CD4-positive, alpha-beta T cell (primary cell): ENCODE measurements around the gene ATP13A2. TPM values are rescaled to one million over a fixed set of nuclear protein-coding genes. Genes with fewer than 3 reads are reported as not detected.

Source experiments
- ATAC-seq: fragments of 200-7000 bp; cut with Tn5 transposase; one replicate; pipeline ENCODE4 v1.10.0; 2022; ENCODE audit warnings: mild to moderate bottlenecking; ENCODE audit not compliant: poor library complexity
- CTCF ChIA-PET: fragments of 350-600 bp; sonication (Branson Sonifier 250); formaldehyde crosslinking; loops from one replicate; lab custom pipeline; 2021; ENCODE audit warnings: antibody characterized with exemption, inconsistent platforms; lab: Charles Lee
- POLR2A ChIA-PET: fragments of 350-600 bp; sonication (Branson Sonifier 250); formaldehyde crosslinking; loops from one replicate; lab custom pipeline; 2021; ENCODE audit warnings: antibody characterized with exemption, inconsistent platforms; lab: Charles Lee
- DNase-seq, 14 experiments: peaks; one replicate each; pipeline ENCODE4 v3.0.0-alpha.2; 2013 to 2020; ENCODE audit warnings: mixed read lengths in 2 of 14
- H3K27ac ChIP-seq, 2 donors: one replicate each; pipeline versions ENCODE4 v1.5.1 to v1.7.0; 2013; ENCODE audit warnings: low read length in 2 of 2, low read depth in 1 of 2, mild to moderate bottlenecking in 1 of 2
- H3K27me3 ChIP-seq, 2 experiments: 1 replicate in 1 of 2; 2 replicates in 1 of 2; pipeline versions ENCODE4 v1.6.1 to v1.7.0; 2013; ENCODE audit warnings: low read length in 2 of 2, control low read depth in 1 of 2, mild to moderate bottlenecking in 1 of 2, moderate library complexity in 1 of 2; ENCODE audit not compliant: insufficient read depth in 2 of 2, control insufficient read depth in 1 of 2
- H3K36me3 ChIP-seq: one replicate; pipeline ENCODE4 v1.6.1; 2013; ENCODE audit warnings: low read length, control low read depth; ENCODE audit not compliant: insufficient read depth
- H3K4me1 ChIP-seq: one replicate; pipeline ENCODE4 v1.6.1; 2013; ENCODE audit warnings: low read length, control low read depth; ENCODE audit not compliant: insufficient read depth
- H3K4me3 ChIP-seq: one replicate; pipeline ENCODE4 v1.5.1; 2013; ENCODE audit warnings: mild to moderate bottlenecking, low read length, moderate library complexity
- H3K9me3 ChIP-seq, 2 experiments: 1 replicate in 1 of 2; 2 replicates in 1 of 2; pipeline versions ENCODE4 v1.6.1 to v1.7.0; 2013; ENCODE audit warnings: low read length in 2 of 2, mild to moderate bottlenecking in 2 of 2, control low read depth in 1 of 2, moderate library complexity in 1 of 2; ENCODE audit not compliant: control insufficient read depth in 1 of 2, insufficient read depth in 1 of 2
- H3K27ac Mint-ChIP-seq: one replicate; pipeline ENCODE4 v1.8.0; 2020; ENCODE audit warnings: mixed read lengths
- H3K27me3 Mint-ChIP-seq: one replicate; pipeline ENCODE4 v1.8.0; 2021; ENCODE audit warnings: mixed read lengths
- H3K36me3 Mint-ChIP-seq: one replicate; pipeline ENCODE4 v1.8.0; 2021; ENCODE audit warnings: low read depth, mixed read lengths
- H3K4me1 Mint-ChIP-seq: one replicate; pipeline ENCODE4 v1.8.0; 2021; ENCODE audit warnings: low read depth, mixed read lengths
- H3K4me3 Mint-ChIP-seq: one replicate; pipeline ENCODE4 v1.8.0; 2020; ENCODE audit warnings: mild to moderate bottlenecking, mixed read lengths
- H3K9me3 Mint-ChIP-seq: one replicate; pipeline ENCODE4 v1.8.0; 2020; ENCODE audit warnings: mixed read lengths
- intact Hi-C, 2 experiments: fragments of 100-400 bp; cut with DNase I in 1 of 2; cut with micrococcal nuclease in 1 of 2; formaldehyde crosslinking; loops; one replicate each; pipeline versions ENCODE4 v1.15.1 to v1.9.0; 2023 to 2025; cut with DNase I, micrococcal nuclease
- total RNA-seq, 174 experiments: library from RNA in 2 of 174; stranded (reverse) in 2 of 174; gene quantifications; one replicate each; pipeline ENCODE4 v1.2.3 and lab custom pipeline; 2021 to 2026
- TF ChIP-seq, protein P1 (sequence below): fragments of 200-600 bp; IDR thresholded peaks from one replicate; pipeline ENCODE4 v1.8.0; 2022; ENCODE audit warnings: antibody characterized with exemption, mild to moderate bottlenecking

The ATP13A2 gene
- total RNA-seq, 2 experiments from 2014 or later: 27.0 to 30.6 TPM

DNA sequence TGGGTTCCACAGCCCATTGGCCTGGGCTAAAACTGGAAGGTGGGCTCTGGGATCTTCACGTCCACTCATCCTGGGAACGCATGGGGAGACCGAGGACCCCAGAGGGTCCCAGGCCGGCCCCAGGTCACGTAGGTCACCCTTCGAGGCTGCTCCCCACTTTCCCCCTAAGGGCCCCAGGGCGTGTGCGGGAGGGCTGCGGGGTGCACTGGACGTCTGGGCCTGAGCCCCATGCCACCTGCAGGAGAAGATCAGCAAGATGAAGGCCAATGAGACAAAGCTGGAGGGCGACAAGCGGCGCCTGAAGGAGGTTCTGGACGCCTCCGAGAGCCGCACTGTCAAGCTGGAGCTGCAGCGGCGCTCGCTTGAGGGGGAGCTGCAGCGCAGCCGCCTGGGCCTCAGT, 43.8 kb downstream of the ATP13A2 start:
- no peaks in the 10 kb centered on the region for H3K9me3 Mint-ChIP-seq
- H3K4me1 ChIP-seq: no peaks in the 10 kb centered on the region
- no peaks in the 10 kb centered on the region for H3K4me1 Mint-ChIP-seq
- H3K27me3 Mint-ChIP-seq: no peaks in the 10 kb centered on the region
- H3K27ac Mint-ChIP-seq: no peak overlapping the region
- no peaks in the 10 kb centered on the region for H3K27me3 ChIP-seq
- H3K4me3 Mint-ChIP-seq: no peak overlapping the region
- no peak for DNase-seq
- intact Hi-C loops: no loop called here
- H3K27ac ChIP-seq: no peak overlapping the region
- POLR2A ChIA-PET: interaction anchor here (0.6 kb wide), 1 partner anchor 27 kb away, joined by 3 read pairs; no protein-coding TSS in a partner anchor
- H3K36me3 ChIP-seq: peaks cover 33% of the 10 kb centered on the region
- no peak for ATAC-seq
- H3K36me3 Mint-ChIP-seq: peaks cover 24% of the 10 kb centered on the region
- H3K9me3 ChIP-seq: no peaks in the 10 kb centered on the region
- H3K4me3 ChIP-seq: no peak overlapping the region
- CTCF ChIA-PET: no interaction called here
- TF ChIP-seq, protein P1, sequence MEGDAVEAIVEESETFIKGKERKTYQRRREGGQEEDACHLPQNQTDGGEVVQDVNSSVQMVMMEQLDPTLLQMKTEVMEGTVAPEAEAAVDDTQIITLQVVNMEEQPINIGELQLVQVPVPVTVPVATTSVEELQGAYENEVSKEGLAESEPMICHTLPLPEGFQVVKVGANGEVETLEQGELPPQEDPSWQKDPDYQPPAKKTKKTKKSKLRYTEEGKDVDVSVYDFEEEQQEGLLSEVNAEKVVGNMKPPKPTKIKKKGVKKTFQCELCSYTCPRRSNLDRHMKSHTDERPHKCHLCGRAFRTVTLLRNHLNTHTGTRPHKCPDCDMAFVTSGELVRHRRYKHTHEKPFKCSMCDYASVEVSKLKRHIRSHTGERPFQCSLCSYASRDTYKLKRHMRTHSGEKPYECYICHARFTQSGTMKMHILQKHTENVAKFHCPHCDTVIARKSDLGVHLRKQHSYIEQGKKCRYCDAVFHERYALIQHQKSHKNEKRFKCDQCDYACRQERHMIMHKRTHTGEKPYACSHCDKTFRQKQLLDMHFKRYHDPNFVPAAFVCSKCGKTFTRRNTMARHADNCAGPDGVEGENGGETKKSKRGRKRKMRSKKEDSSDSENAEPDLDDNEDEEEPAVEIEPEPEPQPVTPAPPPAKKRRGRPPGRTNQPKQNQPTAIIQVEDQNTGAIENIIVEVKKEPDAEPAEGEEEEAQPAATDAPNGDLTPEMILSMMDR: no peak

DNA sequence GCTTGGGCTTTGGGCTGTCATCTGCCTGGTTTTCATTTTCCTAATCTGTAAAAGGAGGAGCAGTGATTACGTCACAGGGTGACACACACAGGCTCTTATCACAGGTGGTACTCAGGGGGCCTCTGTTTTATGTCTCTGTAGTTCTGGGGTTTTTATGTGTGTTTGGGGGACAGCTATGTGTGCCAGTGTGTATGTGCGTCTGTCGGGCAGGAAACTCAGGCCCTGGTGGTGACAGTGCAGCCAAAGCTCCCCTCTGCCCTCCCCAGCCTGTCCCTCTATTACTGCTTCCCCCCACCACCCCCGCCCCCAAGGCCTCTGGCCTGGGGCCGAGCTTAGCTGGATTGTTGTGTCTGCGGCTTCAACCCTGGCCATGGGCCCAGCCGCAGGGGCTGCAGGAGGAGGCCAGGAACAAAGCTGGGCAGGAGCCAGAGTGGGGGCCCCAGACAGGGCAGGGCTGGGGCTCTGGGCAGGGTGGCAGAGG, 44.6 kb downstream of the ATP13A2 start:
- Histone ChIP-seq H3K27ac (no peak overlapping the region), H3K4me1 (no peaks in the 10 kb centered on the region), H3K4me3 (no peak overlapping the region), H3K36me3 (peaks cover 33% of the 10 kb centered on the region), H3K9me3 (no peaks in the 10 kb centered on the region), H3K27me3 (no peaks in the 10 kb centered on the region)
- no peaks in the 10 kb centered on the region for H3K4me1 Mint-ChIP-seq
- CTCF ChIA-PET: interaction anchor here (0.9 kb wide), 1 partner anchor 15 kb away, joined by 3 read pairs; no protein-coding TSS in a partner anchor
- DNase-seq (no peak), ATAC-seq (no peak)
- no peaks in the 10 kb centered on the region for H3K27me3 Mint-ChIP-seq
- H3K9me3 Mint-ChIP-seq: no peaks in the 10 kb centered on the region
- H3K36me3 Mint-ChIP-seq: peaks cover 24% of the 10 kb centered on the region
- intact Hi-C loops: no loop called here
- H3K4me3 Mint-ChIP-seq: no peak overlapping the region
- H3K27ac Mint-ChIP-seq: no peak overlapping the region
- POLR2A ChIA-PET: no interaction called here
- TF ChIP-seq, protein P1: no peak

DNA sequence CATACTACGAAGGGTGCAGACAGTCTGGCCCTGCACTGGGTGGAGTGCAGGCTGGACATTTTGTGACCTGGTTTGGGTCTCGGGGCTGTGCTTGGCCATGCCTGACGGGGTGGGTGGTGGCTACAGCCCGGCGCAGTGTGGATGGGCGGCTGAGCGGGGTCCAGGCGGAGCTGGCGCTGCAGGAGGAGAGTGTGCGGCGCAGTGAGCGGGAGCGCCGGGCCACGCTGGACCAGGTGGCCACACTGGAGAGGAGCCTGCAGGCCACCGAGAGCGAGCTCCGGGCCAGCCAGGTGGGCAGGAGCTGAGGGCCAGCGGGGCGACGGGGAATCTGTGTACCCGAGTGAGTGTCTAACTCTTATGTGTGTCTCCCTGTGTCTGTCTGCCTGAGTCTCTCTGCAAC, 45.4 kb downstream of the ATP13A2 start:
- Mint-ChIP-seq H3K9me3 (no peaks in the 10 kb centered on the region), H3K27me3 (no peaks in the 10 kb centered on the region), H3K4me3 (no peak overlapping the region), H3K4me1 (peaks cover 4% of the 10 kb centered on the region), H3K27ac (no peak overlapping the region), H3K36me3 (peaks cover 24% of the 10 kb centered on the region)
- DNase-seq (no peak), ATAC-seq (no peak)
- H3K4me1 ChIP-seq: peaks cover 5% of the 10 kb centered on the region
- H3K27ac ChIP-seq: no peak overlapping the region
- no peaks in the 10 kb centered on the region for H3K27me3 ChIP-seq
- ChIA-PET POLR2A (no interaction called here), CTCF (interaction anchor here (0.9 kb wide), 1 partner anchor 14 kb away, joined by 3 read pairs; no protein-coding TSS in a partner anchor)
- H3K36me3 ChIP-seq: peaks cover 33% of the 10 kb centered on the region
- H3K9me3 ChIP-seq: no peaks in the 10 kb centered on the region
- H3K4me3 ChIP-seq: no peak overlapping the region
- intact Hi-C loops: no loop called here
- TF ChIP-seq, protein P1: no peak
